ENCODE data around the gene IL1F10. TPM values are rescaled to one million over a fixed set of nuclear protein-coding genes. Genes with fewer than 3 reads are reported as not detected.

Gene IL1F10
- total and polyA plus RNA-seq, 2 of the 8 experiments (the other 6 are each of a cell fraction or from before 2014, with no cell fraction given), result not detected

GRCh38 chr2:113120861-113121260, 53.1 kb downstream of the IL1F10 start (continued):
- TF ChIP-seq CHD7 (IDR thresholded peaks at IDR 0.05; ENCODE audit: insufficient replicate concordance, low read length) (no peak), POLR2A (IDR thresholded peaks at IDR 0.05; ENCODE audit: control extremely low read depth in 1 of 2, low read depth in 2 of 2, low read length in 2 of 2) (no peak), HDAC6 (IDR thresholded peaks at IDR 0.05; ENCODE audit: low read depth, low read length) (no peak), RXRA (IDR thresholded peaks at IDR 0.05; ENCODE audit: insufficient read depth, low read depth, low read length) (no peak), RNF2 (IDR thresholded peaks at IDR 0.05; ENCODE audit: borderline replicate concordance, low read depth, low read length, missing control alignments, poor library complexity, severe bottlenecking) (no peak), BCL11A (IDR thresholded peaks at IDR 0.05; ENCODE audit: low read depth in 2 of 2, low read length in 2 of 2) (no peak), TEAD4 (IDR thresholded peaks at IDR 0.05; ENCODE audit: low read depth, low read length) (no peak), E2F6 (IDR thresholded peaks at IDR 0.05) (no peak), SP1 (IDR thresholded peaks at IDR 0.05; ENCODE audit: low read depth, low read length) (no peak), ASH2L (IDR thresholded peaks at IDR 0.05; ENCODE audit: low read length) (no peak)
